ENCODE data around the gene METRNL. TPM values are rescaled to one million over a fixed set of nuclear protein-coding genes. Genes with fewer than 3 reads are reported as not detected.

The METRNL gene
- total RNA-seq, 2 experiments from 2014 or later: 11.1 to 13.2 TPM

GRCh38 chr17:83073389-83074063 lies 5.9 kb upstream of the METRNL start:
- DNase-seq (no peak), ATAC-seq (ENCODE audit: low read depth) (no peak)
- H3K9me3 Mint-ChIP-seq: no peaks in the 10 kb centered on the region
- peaks cover 19% of the 10 kb centered on the region for H3K27me3 Mint-ChIP-seq
- no peaks in the 10 kb centered on the region for H3K36me3 Mint-ChIP-seq
- H3K4me1 Mint-ChIP-seq: peaks cover 24% of the 10 kb centered on the region
- POLR2A ChIA-PET: no interaction called here
- H3K4me3 Mint-ChIP-seq: no peak overlapping the region
- no peak overlapping the region for H3K27ac Mint-ChIP-seq

- Mint-ChIP-seq H3K27me3 (peaks cover 19% of the 10 kb centered on the region), H3K36me3 (no peaks in the 10 kb centered on the region), H3K9me3 (no peaks in the 10 kb centered on the region), H3K4me1 (peaks cover 18% of the 10 kb centered on the region), H3K27ac (no peak overlapping the region), H3K4me3 (no peak overlapping the region)
- DNase-seq: no peak
- POLR2A ChIA-PET: interaction anchor here (1.0 kb wide), 1 partner anchor 11 kb away, joined by 3 read pairs; no protein-coding TSS in a partner anchor
- no peak for ATAC-seq (ENCODE audit: low read depth)
Observed at GRCh38 chr17:83074486-83075223, 4.8 kb upstream of the METRNL start.

- no peak for ATAC-seq (ENCODE audit: low read depth)
- Mint-ChIP-seq H3K36me3 (no peaks in the 10 kb centered on the region), H3K27ac (no peak overlapping the region), H3K9me3 (no peaks in the 10 kb centered on the region), H3K27me3 (peaks cover 19% of the 10 kb centered on the region), H3K4me3 (no peak overlapping the region), H3K4me1 (peaks cover 15% of the 10 kb centered on the region)
- POLR2A ChIA-PET: interaction anchor here (1.0 kb wide), 1 partner anchor 11 kb away, joined by 3 read pairs; no protein-coding TSS in a partner anchor
- no peak for DNase-seq
Observed at GRCh38 chr17:83075270-83075880, 4.0 kb upstream of the METRNL start.

GRCh38 chr17:83076938-83077337 lies 2.5 kb upstream of the METRNL start:
- POLR2A ChIA-PET: no interaction called here
- Mint-ChIP-seq H3K4me3 (no peak overlapping the region), H3K27ac (no peak overlapping the region), H3K27me3 (peaks cover 23% of the 10 kb centered on the region), H3K9me3 (no peaks in the 10 kb centered on the region), H3K36me3 (no peaks in the 10 kb centered on the region), H3K4me1 (peaks cover 4% of the 10 kb centered on the region)
- no peak for ATAC-seq (ENCODE audit: low read depth)
- DNase-seq: no peak

GRCh38 chr17:83077411-83077810 lies 2.0 kb upstream of the METRNL start:
- peaks cover 2% of the 10 kb centered on the region for H3K4me1 Mint-ChIP-seq
- no peaks in the 10 kb centered on the region for H3K36me3 Mint-ChIP-seq
- ATAC-seq (ENCODE audit: low read depth) (no peak), DNase-seq (no peak)
- peaks cover 28% of the 10 kb centered on the region for H3K27me3 Mint-ChIP-seq
- no peaks in the 10 kb centered on the region for H3K9me3 Mint-ChIP-seq
- H3K27ac Mint-ChIP-seq: no peak overlapping the region
- POLR2A ChIA-PET: no interaction called here
- H3K4me3 Mint-ChIP-seq: no peak overlapping the region

GRCh38 chr17:83077939-83078338 lies 1.5 kb upstream of the METRNL start:
- DNase-seq (no peak), ATAC-seq (ENCODE audit: low read depth) (no peak)
- POLR2A ChIA-PET: no interaction called here
- H3K27me3 Mint-ChIP-seq: peaks cover 33% of the 10 kb centered on the region
- peaks cover 6% of the 10 kb centered on the region for H3K4me1 Mint-ChIP-seq
- H3K27ac Mint-ChIP-seq: no peak overlapping the region
- H3K9me3 Mint-ChIP-seq: no peaks in the 10 kb centered on the region
- H3K36me3 Mint-ChIP-seq: no peaks in the 10 kb centered on the region
- H3K4me3 Mint-ChIP-seq: peak overlapping the region; percentile 13

- no peak for ATAC-seq (ENCODE audit: low read depth)
- Mint-ChIP-seq H3K9me3 (no peaks in the 10 kb centered on the region), H3K4me3 (peak overlapping the region; percentile 39), H3K27me3 (peaks cover 35% of the 10 kb centered on the region), H3K36me3 (no peaks in the 10 kb centered on the region), H3K27ac (no peak overlapping the region), H3K4me1 (peaks cover 14% of the 10 kb centered on the region)
- POLR2A ChIA-PET: interaction anchor here (0.7 to 1.3 kb wide), 3 partner anchors 27 to 121 kb away, joined by 3 to 4 read pairs (median 4); no protein-coding TSS in a partner anchor
- no peak for DNase-seq
Observed at GRCh38 chr17:83078378-83079351, 744 bp upstream of the METRNL start.

- peaks cover 20% of the 10 kb centered on the region for H3K4me1 Mint-ChIP-seq
- no peaks in the 10 kb centered on the region for H3K36me3 Mint-ChIP-seq
- peaks cover 35% of the 10 kb centered on the region for H3K27me3 Mint-ChIP-seq
- POLR2A ChIA-PET: interaction anchor here (1.3 kb wide), 2 partner anchors 29 to 95 kb away, joined by 3 to 4 read pairs; no protein-coding TSS in a partner anchor
- H3K9me3 Mint-ChIP-seq: no peaks in the 10 kb centered on the region
- ATAC-seq (ENCODE audit: low read depth) (peak; percentile 12), DNase-seq (peak; percentile 67)
- H3K4me3 Mint-ChIP-seq: no peak overlapping the region
- H3K27ac Mint-ChIP-seq: no peak overlapping the region
Observed at GRCh38 chr17:83079766-83080578, 563 bp downstream of the METRNL start.

- Mint-ChIP-seq H3K4me3 (no peak overlapping the region), H3K27ac (no peak overlapping the region), H3K4me1 (peaks cover 20% of the 10 kb centered on the region), H3K27me3 (peaks cover 35% of the 10 kb centered on the region), H3K36me3 (no peaks in the 10 kb centered on the region), H3K9me3 (no peaks in the 10 kb centered on the region)
- ATAC-seq (ENCODE audit: low read depth): peak; percentile 3
- POLR2A ChIA-PET: no interaction called here
- peak; percentile 60 for DNase-seq
Observed at GRCh38 chr17:83080579-83080857, 1.1 kb downstream of the METRNL start.

GRCh38 chr17:83080858-83081683 lies 1.7 kb downstream of the METRNL start:
- DNase-seq: peak; percentile 62
- H3K27ac Mint-ChIP-seq: no peak overlapping the region
- POLR2A ChIA-PET: no interaction called here
- no peaks in the 10 kb centered on the region for H3K9me3 Mint-ChIP-seq
- peak overlapping the region; percentile 43 for H3K4me3 Mint-ChIP-seq
- H3K36me3 Mint-ChIP-seq: no peaks in the 10 kb centered on the region
- H3K4me1 Mint-ChIP-seq: peaks cover 20% of the 10 kb centered on the region
- ATAC-seq (ENCODE audit: low read depth): no peak
- H3K27me3 Mint-ChIP-seq: peaks cover 35% of the 10 kb centered on the region

- H3K4me3 Mint-ChIP-seq: peak overlapping the region; percentile 43
- ATAC-seq (ENCODE audit: low read depth): no peak
- no peaks in the 10 kb centered on the region for H3K9me3 Mint-ChIP-seq
- H3K36me3 Mint-ChIP-seq: no peaks in the 10 kb centered on the region
- POLR2A ChIA-PET: no interaction called here
- DNase-seq: no peak
- H3K4me1 Mint-ChIP-seq: peaks cover 20% of the 10 kb centered on the region
- H3K27ac Mint-ChIP-seq: no peak overlapping the region
- peaks cover 31% of the 10 kb centered on the region for H3K27me3 Mint-ChIP-seq
Observed at GRCh38 chr17:83081684-83082201, 2.3 kb downstream of the METRNL start.

Measured in activated naive CD8-positive, alpha-beta T cell treated with anti-CD3 and anti-CD28 coated beads, Interleukin-2, amount 10 ng/mL, durations not matched to agents 7 days and 5 days (primary cell).